Mesothelial cell of epicardium (in vitro differentiated cells): ENCODE data around the gene SKA1. TPM values are rescaled to one million over a fixed set of nuclear protein-coding genes. Genes with fewer than 3 reads are reported as not detected.

Experiments
- DNase-seq, 2 experiments: peaks; one replicate each; pipeline ENCODE4 v3.0.0; 2021; ENCODE audit warnings: low spot score in 2 of 2; ENCODE audit not compliant: unreplicated experiment in 2 of 2
- H3K27ac Mint-ChIP-seq: 2 replicates; pipeline ENCODE4 v1.8.0; 2021; ENCODE audit warnings: mixed read lengths
- H3K27me3 Mint-ChIP-seq: 2 replicates; pipeline ENCODE4 v1.8.0; 2021; ENCODE audit warnings: low read depth, mixed read lengths
- H3K36me3 Mint-ChIP-seq: 2 replicates; pipeline ENCODE4 v1.8.0; 2021; ENCODE audit warnings: mixed read lengths
- H3K4me1 Mint-ChIP-seq: 2 replicates; pipeline ENCODE4 v1.8.0; 2021; ENCODE audit warnings: mixed read lengths
- H3K4me3 Mint-ChIP-seq: 2 replicates; pipeline ENCODE4 v1.8.0; 2021; ENCODE audit warnings: mild to moderate bottlenecking, moderate library complexity, mixed read lengths
- H3K9me3 Mint-ChIP-seq: 2 replicates; pipeline ENCODE4 v1.8.0; 2021; ENCODE audit warnings: mixed read lengths
- total RNA-seq: library from RNA; stranded (reverse); gene quantifications from 3 replicates; pipeline ENCODE4 v1.2.1, GENCODE V29; 2021
- TF ChIP-seq, protein P1 (sequence below): fragments of 200-600 bp; sonication (generic); IDR thresholded peaks from one replicate; pipeline ENCODE4 v1.5.0; 2021; ENCODE audit warnings: antibody characterized with exemption; ENCODE audit not compliant: unreplicated experiment

Gene SKA1
- total RNA-seq, 1 donor from 2014 or later = 5.5 TPM

DNA sequence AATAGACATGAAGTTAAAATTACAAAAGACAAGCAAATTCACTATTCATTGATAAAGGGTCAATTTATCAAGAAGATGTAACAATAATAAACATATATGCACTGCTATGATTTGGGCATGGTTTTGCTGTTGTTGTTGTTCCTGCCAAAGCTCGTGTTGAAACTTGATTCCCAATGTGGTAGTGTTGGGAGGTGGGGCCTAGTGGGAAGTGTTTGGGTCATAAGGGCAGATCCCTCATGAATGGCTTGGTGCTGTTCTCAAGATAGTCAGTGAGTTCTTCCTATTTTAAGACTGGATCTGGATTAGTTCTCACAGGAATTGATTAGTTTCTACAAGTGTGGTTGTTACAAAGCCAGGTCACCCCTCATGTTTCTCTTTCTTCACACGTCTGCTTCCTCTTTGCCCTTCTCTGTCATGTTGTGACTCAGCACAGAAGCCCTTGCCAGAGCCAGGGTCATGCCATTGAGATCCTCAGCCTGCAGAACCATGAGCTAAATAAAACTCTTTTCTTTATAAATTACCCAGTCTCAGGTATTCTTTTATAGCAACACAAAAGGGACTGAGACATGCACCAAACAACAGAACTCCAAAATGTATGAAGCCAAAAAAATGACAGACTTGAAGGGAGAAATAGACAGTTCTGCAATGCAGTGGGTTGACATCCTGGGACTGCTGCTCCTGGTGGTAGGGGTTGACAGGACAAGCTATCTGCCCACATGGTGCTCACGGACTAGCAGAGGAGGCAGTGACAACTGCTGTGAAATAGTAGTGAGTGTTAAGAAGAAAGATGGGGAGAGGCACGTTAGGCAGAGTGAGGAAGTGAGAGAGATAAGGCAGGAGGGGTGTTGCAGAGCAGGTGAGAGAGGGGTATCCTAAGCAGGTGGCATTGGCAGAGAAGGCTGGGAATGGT is 18.6 kb upstream of the SKA1 start:
- Mint-ChIP-seq H3K4me1 (no peaks in the 10 kb centered on the region), H3K4me3 (no peak overlapping the region), H3K27me3 (peaks cover 11% of the 10 kb centered on the region), H3K27ac (no peak overlapping the region), H3K9me3 (no peaks in the 10 kb centered on the region), H3K36me3 (no peaks in the 10 kb centered on the region)
- no peak for DNase-seq
- TF ChIP-seq, protein P1, sequence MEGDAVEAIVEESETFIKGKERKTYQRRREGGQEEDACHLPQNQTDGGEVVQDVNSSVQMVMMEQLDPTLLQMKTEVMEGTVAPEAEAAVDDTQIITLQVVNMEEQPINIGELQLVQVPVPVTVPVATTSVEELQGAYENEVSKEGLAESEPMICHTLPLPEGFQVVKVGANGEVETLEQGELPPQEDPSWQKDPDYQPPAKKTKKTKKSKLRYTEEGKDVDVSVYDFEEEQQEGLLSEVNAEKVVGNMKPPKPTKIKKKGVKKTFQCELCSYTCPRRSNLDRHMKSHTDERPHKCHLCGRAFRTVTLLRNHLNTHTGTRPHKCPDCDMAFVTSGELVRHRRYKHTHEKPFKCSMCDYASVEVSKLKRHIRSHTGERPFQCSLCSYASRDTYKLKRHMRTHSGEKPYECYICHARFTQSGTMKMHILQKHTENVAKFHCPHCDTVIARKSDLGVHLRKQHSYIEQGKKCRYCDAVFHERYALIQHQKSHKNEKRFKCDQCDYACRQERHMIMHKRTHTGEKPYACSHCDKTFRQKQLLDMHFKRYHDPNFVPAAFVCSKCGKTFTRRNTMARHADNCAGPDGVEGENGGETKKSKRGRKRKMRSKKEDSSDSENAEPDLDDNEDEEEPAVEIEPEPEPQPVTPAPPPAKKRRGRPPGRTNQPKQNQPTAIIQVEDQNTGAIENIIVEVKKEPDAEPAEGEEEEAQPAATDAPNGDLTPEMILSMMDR = no peak

DNA sequence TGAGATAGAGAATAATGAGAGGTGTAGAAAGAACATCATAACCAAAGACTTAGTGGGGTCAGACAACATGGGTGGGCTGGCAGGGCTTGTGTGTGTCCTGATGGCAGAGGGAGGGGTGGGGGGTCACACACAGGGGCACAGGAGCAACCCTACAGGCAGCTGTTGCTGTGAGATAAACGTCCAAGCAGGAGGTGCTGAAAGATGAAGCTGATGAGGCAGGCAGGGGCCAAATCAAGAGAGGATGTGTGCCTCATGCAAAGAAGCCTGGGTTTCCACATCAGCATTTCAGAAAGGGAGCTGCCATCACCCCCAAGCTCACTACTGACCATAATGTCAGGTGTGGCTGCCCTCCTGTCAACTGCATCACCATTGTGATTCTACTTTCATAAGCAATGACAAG is 16.0 kb upstream of the SKA1 start:
- Mint-ChIP-seq H3K9me3 (no peaks in the 10 kb centered on the region), H3K4me1 (no peaks in the 10 kb centered on the region), H3K27me3 (peaks cover 6% of the 10 kb centered on the region), H3K4me3 (no peak overlapping the region), H3K27ac (no peak overlapping the region), H3K36me3 (no peaks in the 10 kb centered on the region)
- no peak for DNase-seq
- TF ChIP-seq, protein P1 = no peak

DNA sequence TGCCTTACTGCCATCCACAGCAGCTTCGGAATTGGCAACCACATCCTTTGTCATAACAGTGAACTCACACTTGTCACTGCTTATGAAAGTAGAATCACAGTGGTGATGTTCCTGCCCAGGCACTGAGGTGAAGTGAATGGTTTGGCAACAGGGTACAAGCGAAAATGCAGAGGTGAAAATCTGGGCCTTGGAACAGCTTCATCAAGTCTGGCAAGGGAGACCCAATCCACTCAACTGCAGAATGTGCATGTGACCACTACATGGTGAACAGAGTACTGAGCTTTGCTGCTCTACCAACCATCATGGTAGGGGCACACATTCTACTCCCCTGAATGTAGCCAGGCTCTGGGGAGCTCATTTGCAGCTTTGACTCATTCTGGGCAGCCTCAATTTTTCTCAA is 15.0 kb upstream of the SKA1 start:
- H3K36me3 Mint-ChIP-seq = no peaks in the 10 kb centered on the region
- H3K4me3 Mint-ChIP-seq = no peak overlapping the region
- no peak for DNase-seq
- H3K27me3 Mint-ChIP-seq = peaks cover 6% of the 10 kb centered on the region
- no peaks in the 10 kb centered on the region for H3K4me1 Mint-ChIP-seq
- H3K27ac Mint-ChIP-seq = no peak overlapping the region
- H3K9me3 Mint-ChIP-seq = no peaks in the 10 kb centered on the region
- TF ChIP-seq, protein P1 = no peak

DNA sequence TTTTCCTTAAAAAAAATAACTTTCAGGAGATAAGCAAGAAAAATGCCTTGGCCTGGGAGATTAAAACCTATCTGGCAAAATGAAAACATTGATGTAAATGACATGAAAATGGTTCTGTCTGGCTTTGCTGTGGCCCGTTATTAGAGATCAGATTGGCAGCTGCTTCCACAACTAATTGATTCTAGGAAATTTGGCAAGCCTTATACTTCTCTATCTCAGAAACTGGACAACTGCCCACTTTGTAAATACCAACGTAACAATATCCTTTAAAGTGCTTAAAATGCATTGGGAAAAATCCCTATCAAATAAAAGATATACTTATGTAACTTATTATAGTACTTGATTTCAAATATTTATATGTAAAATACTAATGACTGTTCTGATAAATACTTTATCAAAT is 14.2 kb upstream of the SKA1 start:
- TF ChIP-seq, protein P1 = no peak
- no peaks in the 10 kb centered on the region for H3K36me3 Mint-ChIP-seq
- no peak overlapping the region for H3K4me3 Mint-ChIP-seq
- peaks cover under 1% of the 10 kb centered on the region for H3K9me3 Mint-ChIP-seq
- DNase-seq = no peak
- no peak overlapping the region for H3K27ac Mint-ChIP-seq
- H3K27me3 Mint-ChIP-seq = peaks cover 6% of the 10 kb centered on the region
- no peaks in the 10 kb centered on the region for H3K4me1 Mint-ChIP-seq

DNA sequence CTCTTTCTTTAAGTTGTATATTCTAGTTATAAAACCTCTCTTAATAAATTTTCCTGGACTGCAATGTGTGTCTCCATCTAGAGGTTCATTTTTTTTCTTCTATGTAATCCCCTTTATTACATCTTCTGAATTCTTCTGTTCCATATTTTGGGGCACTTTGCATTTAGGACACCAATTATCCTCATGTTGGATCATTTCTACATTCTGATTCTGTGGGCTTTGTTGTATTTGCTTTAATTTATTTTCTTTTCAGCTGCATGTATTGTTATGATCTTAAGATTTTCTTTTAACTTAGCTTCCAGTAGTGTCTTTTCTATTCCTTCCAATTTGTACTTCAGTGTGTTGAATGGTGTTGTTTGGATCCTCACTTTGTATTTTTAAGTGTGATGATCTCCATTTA is 5.2 kb upstream of the SKA1 start:
- Mint-ChIP-seq H3K36me3 (no peaks in the 10 kb centered on the region), H3K9me3 (peaks cover 38% of the 10 kb centered on the region), H3K27ac (no peak overlapping the region), H3K4me1 (peaks cover 10% of the 10 kb centered on the region), H3K4me3 (no peak overlapping the region), H3K27me3 (peaks cover 2% of the 10 kb centered on the region)
- DNase-seq = no peak
- TF ChIP-seq, protein P1 = no peak
